Transverse colon (tissue), 4 donors: ENCODE results near the gene NSD2.
"Not testable (repeated sequence)": the region's sequence is repeated elsewhere in the genome, so short reads cannot be mapped to it uniquely, and the experiment has no call there.

Experiments used
- CTCF ChIP-seq, 5 experiments: fragments of 200-600 bp in 3 of 5; fragments of 450-650 bp in 2 of 5; sonication (generic) in 3 of 5; IDR thresholded peaks; 1 replicate in 2 of 5; 2 replicates in 3 of 5; pipeline ENCODE4 v1.5.1; 2016 to 2017; ENCODE audit warnings: antibody characterized with exemption in 5 of 5, inconsistent platforms in 3 of 5, mild to moderate bottlenecking in 2 of 5, moderate library complexity in 1 of 5
- EP300 ChIP-seq: sonication (generic); formaldehyde crosslinking; IDR thresholded peaks from one replicate; pipeline ENCODE4 v1.6.1; 2017; ENCODE audit warnings: antibody characterized with exemption, low read depth
- POLR2AphosphoS5 ChIP-seq, 3 donors: sonication (generic); formaldehyde crosslinking; IDR thresholded peaks; one replicate each; pipeline ENCODE4 v1.6.1; 2016; ENCODE audit warnings: antibody characterized with exemption in 3 of 3

GRCh38 chr4:1844618-1845017 is 26.6 kb upstream of the NSD2 start:
- TF ChIP-seq POLR2AphosphoS5 (IDR thresholded peaks at IDR 0.05); EP300; CTCF (IDR thresholded peaks at IDR 0.05): not testable (repeated sequence)
